ENCODE results near the gene TSPAN10. TPM values are rescaled to one million over a fixed set of nuclear protein-coding genes. Genes with fewer than 3 reads are reported as not detected.

Gene TSPAN10
- total and polyA plus RNA-seq, 2 experiments from 2014 or later, result 5.0 to 5.8 TPM

DNA sequence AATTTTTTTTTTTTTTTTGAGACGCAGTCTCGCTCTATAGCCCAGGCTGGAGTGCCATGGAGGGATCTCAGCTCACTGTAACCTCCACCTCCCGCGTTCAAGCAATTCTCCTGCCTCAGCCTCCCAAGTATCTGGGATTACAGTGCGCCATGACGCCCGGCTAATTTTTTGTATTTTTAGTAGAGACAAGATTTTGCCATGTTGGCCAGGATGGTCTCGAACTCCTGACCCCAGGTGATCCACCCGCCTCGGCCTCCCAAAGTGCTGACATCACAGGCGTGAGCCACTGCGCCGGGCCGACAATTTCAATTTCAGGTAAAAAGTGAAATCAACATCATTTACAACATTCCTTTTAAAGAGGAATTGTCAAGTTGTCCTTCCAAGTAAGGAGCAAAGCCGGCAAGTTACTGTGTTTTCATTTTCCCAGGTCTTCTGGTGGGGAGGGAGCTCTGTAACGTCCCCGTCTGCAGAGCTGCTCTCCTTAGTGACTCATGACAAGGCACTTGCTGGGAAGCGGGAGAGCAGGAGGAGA, 957 bp upstream of the TSPAN10 start:
- H3K27me3 ChIP-seq, result no peaks in the 10 kb centered on the region
- no peak for DNase-seq (ENCODE audit: low read depth in 1 of 2, low spot score in 1 of 2)
- no peaks in the 10 kb centered on the region for H3K4me1 ChIP-seq (ENCODE audit: low read depth)
- H3K4me3 ChIP-seq, result peak overlapping the region; percentile 84
- no peaks in the 10 kb centered on the region for H3K9me3 ChIP-seq (ENCODE audit: low read depth)
- H3K36me3 ChIP-seq, result peaks cover 3% of the 10 kb centered on the region
- TF ChIP-seq, protein P1, sequence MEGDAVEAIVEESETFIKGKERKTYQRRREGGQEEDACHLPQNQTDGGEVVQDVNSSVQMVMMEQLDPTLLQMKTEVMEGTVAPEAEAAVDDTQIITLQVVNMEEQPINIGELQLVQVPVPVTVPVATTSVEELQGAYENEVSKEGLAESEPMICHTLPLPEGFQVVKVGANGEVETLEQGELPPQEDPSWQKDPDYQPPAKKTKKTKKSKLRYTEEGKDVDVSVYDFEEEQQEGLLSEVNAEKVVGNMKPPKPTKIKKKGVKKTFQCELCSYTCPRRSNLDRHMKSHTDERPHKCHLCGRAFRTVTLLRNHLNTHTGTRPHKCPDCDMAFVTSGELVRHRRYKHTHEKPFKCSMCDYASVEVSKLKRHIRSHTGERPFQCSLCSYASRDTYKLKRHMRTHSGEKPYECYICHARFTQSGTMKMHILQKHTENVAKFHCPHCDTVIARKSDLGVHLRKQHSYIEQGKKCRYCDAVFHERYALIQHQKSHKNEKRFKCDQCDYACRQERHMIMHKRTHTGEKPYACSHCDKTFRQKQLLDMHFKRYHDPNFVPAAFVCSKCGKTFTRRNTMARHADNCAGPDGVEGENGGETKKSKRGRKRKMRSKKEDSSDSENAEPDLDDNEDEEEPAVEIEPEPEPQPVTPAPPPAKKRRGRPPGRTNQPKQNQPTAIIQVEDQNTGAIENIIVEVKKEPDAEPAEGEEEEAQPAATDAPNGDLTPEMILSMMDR (IDR thresholded peaks at IDR 0.05; ENCODE audit: low read depth, low read length), result no peak
- H3K27ac ChIP-seq, result peak overlapping the region; percentile 96

DNA sequence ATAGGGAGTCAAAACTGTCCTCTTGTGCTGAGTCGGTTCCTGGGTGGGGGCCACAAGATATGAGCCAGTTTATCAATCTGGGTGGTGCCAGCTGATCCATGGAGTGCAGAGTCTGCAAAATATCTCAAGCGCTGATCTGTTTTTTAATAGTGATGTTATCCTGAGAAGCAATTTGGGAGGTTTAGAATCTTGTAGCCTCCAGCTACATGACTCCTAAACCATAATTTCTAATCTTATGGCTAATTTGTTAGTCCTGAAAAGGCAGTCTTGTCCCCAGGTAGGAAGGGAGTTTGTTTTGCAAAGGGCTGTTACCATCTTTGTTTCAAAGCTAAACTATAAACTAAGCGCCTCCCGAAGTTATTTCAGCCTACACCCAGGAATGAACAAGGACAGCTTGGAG, 1.7 kb downstream of the TSPAN10 start:
- Histone ChIP-seq H3K4me3 (no peak overlapping the region), H3K9me3 (ENCODE audit: low read depth) (no peaks in the 10 kb centered on the region)

DNA sequence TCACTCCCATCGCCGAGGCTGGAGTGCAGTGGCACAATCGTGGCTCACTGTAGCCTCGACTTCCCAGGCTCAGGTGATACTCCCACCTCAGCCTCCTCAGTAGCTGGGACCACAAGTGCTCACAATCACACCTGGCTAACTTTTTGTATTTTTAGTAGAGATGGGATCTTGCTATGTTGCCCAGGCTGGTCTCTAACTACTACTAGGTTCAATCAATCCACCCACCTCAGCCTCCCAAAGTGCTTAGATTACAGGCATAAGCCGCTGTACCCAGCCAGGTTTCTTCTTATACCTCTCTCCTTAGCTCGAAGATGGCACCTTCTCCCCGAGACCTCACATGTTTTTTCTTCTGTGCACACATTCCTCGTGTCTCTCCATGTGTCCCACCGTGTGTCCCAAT, 3.0 kb downstream of the TSPAN10 start:
- DNase-seq (ENCODE audit: low read depth in 1 of 2, low spot score in 1 of 2), result no peak
- TF ChIP-seq, protein P1 (IDR thresholded peaks at IDR 0.05; ENCODE audit: low read depth, low read length), result no peak
- Histone ChIP-seq H3K4me1 (ENCODE audit: low read depth) (no peaks in the 10 kb centered on the region), H3K27ac (no peak overlapping the region), H3K27me3 (no peaks in the 10 kb centered on the region), H3K36me3 (no peaks in the 10 kb centered on the region), H3K4me3 (no peak overlapping the region), H3K9me3 (ENCODE audit: low read depth) (no peaks in the 10 kb centered on the region)

More for the DNA sequence above, 1.7 kb downstream of the TSPAN10 start:
- TF ChIP-seq, protein P1 (IDR thresholded peaks at IDR 0.05; ENCODE audit: low read depth, low read length), result no peak
- Histone ChIP-seq H3K27me3 (no peaks in the 10 kb centered on the region), H3K27ac (no peak overlapping the region), H3K36me3 (no peaks in the 10 kb centered on the region), H3K4me1 (ENCODE audit: low read depth) (no peaks in the 10 kb centered on the region)
- DNase-seq (ENCODE audit: low read depth in 1 of 2, low spot score in 1 of 2), result no peak

DNA sequence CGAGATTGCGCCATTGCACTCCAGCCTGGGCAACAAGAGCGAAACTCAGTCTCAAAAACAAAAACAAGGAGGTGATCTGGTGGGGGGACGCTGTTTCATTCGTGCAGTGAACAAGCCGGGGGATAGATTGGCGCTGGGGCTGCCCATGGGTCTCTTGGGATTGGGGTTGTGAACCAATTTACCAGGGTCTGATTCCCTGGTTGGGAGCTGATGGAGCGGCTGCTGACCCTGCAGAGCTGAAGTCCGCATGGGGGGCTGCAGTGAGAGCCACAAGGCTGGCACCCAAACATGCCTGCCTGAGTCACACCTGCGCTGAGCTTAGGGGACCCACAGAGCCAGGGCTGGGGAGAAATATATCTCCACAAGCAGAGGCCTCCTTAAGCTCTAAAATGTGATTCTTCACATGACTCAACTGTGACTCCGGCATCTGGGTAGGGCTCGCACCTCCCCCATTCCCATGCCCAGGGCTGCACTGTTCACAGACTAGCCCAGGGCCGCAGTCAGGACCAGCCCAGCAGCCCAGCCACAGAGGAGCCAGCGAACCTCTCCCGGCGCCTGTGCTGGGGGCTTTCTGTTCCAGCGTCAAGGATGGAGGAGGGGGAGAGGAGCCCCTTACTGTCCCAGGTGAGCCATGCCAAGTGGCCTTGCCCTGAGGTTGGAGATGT, 5.0 kb downstream of the TSPAN10 start:
- Histone ChIP-seq H3K36me3 (no peaks in the 10 kb centered on the region), H3K4me1 (ENCODE audit: low read depth) (no peaks in the 10 kb centered on the region), H3K27ac (no peak overlapping the region), H3K27me3 (peaks cover 3% of the 10 kb centered on the region), H3K9me3 (ENCODE audit: low read depth) (no peaks in the 10 kb centered on the region), H3K4me3 (no peak overlapping the region)
- peak in 1 of 2 donors; percentile 36 for DNase-seq (ENCODE audit: low read depth in 1 of 2, low spot score in 1 of 2)
- TF ChIP-seq, protein P1 (IDR thresholded peaks at IDR 0.05; ENCODE audit: low read depth, low read length), result no peak

DNA sequence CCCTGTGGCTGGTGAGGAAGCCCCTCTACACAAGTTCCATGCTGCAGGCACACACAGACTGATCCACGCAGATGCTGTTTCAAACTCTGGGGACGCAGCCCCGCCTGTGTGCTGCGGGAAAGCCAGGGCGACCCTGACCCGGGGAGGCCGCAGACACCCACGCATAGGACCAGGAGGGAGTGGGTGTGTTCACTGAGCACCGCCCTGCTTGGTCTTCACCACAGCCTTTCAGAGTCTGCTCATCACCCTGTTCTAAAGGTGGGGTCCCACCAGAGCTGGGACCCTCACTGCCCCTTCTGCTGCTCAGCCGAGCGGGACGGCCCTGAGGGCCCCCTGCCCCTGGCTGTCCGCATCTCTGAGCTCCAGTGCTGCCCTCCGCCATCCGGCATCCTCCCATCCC, 7.5 kb downstream of the TSPAN10 start:
- DNase-seq (ENCODE audit: low read depth in 1 of 2, low spot score in 1 of 2), result no peak
- H3K4me3 ChIP-seq, result no peak overlapping the region
- H3K27me3 ChIP-seq, result peaks cover 28% of the 10 kb centered on the region
- TF ChIP-seq, protein P1 (IDR thresholded peaks at IDR 0.05; ENCODE audit: low read depth, low read length), result no peak
- no peaks in the 10 kb centered on the region for H3K4me1 ChIP-seq (ENCODE audit: low read depth)
- H3K9me3 ChIP-seq (ENCODE audit: low read depth), result no peaks in the 10 kb centered on the region
- H3K27ac ChIP-seq, result no peak overlapping the region
- H3K36me3 ChIP-seq, result no peaks in the 10 kb centered on the region
